ENCODE results near the gene PPM1J. TPM values are rescaled to one million over a fixed set of nuclear protein-coding genes. Genes with fewer than 3 reads are reported as not detected.

PPM1J gene
- total RNA-seq, 1 donor from 2014 or later: 0.67 TPM

DNA sequence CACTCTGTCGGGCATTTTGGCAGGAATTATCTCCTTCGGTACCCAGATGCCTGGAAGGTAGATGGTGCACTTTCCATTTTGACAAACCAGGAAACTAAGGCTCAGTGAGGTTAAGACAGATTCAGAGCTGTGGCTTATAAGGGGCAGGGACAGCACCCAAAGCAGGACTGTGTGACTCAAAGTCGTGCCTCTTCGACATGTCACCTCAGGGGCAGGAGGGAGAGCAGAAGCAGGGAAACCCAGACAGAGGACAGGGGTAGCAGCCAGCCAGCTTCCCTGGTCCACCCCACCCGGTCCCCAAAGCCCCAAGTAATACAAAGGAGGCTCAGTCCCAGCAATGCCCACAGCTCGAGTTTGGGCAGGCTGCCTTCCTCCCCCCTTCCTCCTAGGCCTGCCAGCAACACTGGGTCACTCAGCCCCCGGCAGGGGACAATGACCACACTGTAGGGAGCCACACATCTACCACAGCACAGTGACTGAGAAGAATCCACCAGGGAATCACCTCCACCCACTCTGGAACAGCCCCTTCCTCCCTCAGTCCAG is 10.7 kb downstream of the PPM1J start:
- H3K4me1 Mint-ChIP-seq (ENCODE audit: unreplicated experiment): peaks cover 73% of the 10 kb centered on the region
- TF ChIP-seq CTCF (IDR thresholded peaks at IDR 0.05): no peak
- no peaks in the 10 kb centered on the region for H3K27me3 Mint-ChIP-seq (ENCODE audit: unreplicated experiment)
- peaks cover 17% of the 10 kb centered on the region for H3K36me3 Mint-ChIP-seq (ENCODE audit: unreplicated experiment)
- no peak for DNase-seq (ENCODE audit: extremely low spot score, unreplicated experiment)
- H3K9me3 Mint-ChIP-seq (ENCODE audit: unreplicated experiment): no peaks in the 10 kb centered on the region
- H3K4me3 Mint-ChIP-seq (ENCODE audit: unreplicated experiment): peak overlapping the region; percentile 77
- H3K27ac Mint-ChIP-seq (ENCODE audit: unreplicated experiment): peak overlapping the region; percentile 95

GRCh38 chr1:112703706-112704105 is 11.4 kb downstream of the PPM1J start:
- peak overlapping the region; percentile 95 for H3K27ac Mint-ChIP-seq (ENCODE audit: unreplicated experiment)
- peaks cover 20% of the 10 kb centered on the region for H3K36me3 Mint-ChIP-seq (ENCODE audit: unreplicated experiment)
- DNase-seq (ENCODE audit: extremely low spot score, unreplicated experiment): no peak
- H3K4me1 Mint-ChIP-seq (ENCODE audit: unreplicated experiment): peaks cover 79% of the 10 kb centered on the region
- no peaks in the 10 kb centered on the region for H3K27me3 Mint-ChIP-seq (ENCODE audit: unreplicated experiment)
- H3K9me3 Mint-ChIP-seq (ENCODE audit: unreplicated experiment): no peaks in the 10 kb centered on the region
- TF ChIP-seq CTCF (IDR thresholded peaks at IDR 0.05): no peak
- no peak overlapping the region for H3K4me3 Mint-ChIP-seq (ENCODE audit: unreplicated experiment)

DNA sequence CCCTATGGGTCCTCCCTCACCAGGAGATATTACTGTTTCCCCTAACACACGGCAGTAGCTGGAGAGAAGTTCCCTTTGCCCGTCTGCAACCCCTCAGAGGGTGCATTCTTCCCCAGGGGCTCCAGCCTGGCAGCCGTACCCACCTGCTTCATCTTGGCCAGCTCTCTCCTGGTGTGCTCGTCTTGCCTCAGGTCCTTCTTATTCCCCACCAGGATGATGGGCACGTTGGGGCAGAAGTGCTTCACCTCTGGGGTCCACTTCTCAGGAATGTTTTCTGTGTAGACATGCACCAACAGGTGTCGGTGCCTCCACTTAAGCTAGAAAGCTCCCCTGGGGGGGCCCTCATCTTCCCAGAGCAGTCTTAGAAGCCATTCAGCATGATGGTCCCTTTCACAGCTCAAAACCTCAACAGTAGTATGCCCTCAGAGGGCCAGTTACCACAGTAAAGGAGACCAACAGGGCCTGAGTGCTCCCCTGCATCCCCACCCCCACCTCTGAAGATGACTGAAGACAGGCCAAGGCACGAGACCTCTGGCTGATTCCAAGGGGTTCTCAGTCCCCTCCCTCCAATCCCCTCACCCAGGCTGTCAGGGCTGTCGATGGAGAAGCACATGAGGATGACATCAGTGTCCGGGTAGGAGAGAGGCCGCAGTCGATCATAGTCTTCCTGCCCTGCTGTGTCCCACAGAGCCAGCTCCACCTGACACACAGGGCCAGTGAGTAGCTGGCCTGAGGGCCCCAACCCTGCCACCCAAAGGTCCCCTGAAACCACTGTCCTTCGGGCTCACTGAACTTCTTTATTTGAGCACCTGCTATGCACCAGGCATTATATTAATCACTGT is 12.5 kb downstream of the PPM1J start:
- Mint-ChIP-seq H3K27ac (ENCODE audit: unreplicated experiment) (peak overlapping the region; percentile 96), H3K36me3 (ENCODE audit: unreplicated experiment) (peaks cover 22% of the 10 kb centered on the region), H3K27me3 (ENCODE audit: unreplicated experiment) (no peaks in the 10 kb centered on the region), H3K4me1 (ENCODE audit: unreplicated experiment) (peaks cover 75% of the 10 kb centered on the region), H3K9me3 (ENCODE audit: unreplicated experiment) (no peaks in the 10 kb centered on the region), H3K4me3 (ENCODE audit: unreplicated experiment) (peak overlapping the region; percentile 22)
- DNase-seq (ENCODE audit: extremely low spot score, unreplicated experiment): no peak
- no peak for TF ChIP-seq CTCF (IDR thresholded peaks at IDR 0.05)

DNA sequence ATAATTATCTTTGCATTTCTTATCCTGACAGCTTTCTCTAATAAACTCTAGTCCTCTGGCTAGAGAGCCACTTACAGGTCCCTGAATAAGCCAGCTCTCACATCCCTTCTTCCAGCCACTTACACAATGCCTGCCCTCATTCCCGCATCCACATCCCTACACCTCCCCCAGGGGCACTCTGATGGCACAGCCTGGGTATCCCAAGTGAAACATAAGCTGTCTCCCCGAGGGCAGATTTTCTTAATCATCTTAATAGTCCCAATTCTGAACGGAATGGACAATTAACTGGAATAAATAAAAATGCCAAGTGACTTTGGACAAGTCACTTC is 13.1 kb downstream of the PPM1J start:
- Mint-ChIP-seq H3K36me3 (ENCODE audit: unreplicated experiment) (peaks cover 22% of the 10 kb centered on the region), H3K27me3 (ENCODE audit: unreplicated experiment) (no peaks in the 10 kb centered on the region), H3K27ac (ENCODE audit: unreplicated experiment) (peak overlapping the region; percentile 96), H3K9me3 (ENCODE audit: unreplicated experiment) (no peaks in the 10 kb centered on the region), H3K4me3 (ENCODE audit: unreplicated experiment) (peak overlapping the region; percentile 24), H3K4me1 (ENCODE audit: unreplicated experiment) (peaks cover 72% of the 10 kb centered on the region)
- TF ChIP-seq CTCF (IDR thresholded peaks at IDR 0.05): no peak
- DNase-seq (ENCODE audit: extremely low spot score, unreplicated experiment): no peak

DNA sequence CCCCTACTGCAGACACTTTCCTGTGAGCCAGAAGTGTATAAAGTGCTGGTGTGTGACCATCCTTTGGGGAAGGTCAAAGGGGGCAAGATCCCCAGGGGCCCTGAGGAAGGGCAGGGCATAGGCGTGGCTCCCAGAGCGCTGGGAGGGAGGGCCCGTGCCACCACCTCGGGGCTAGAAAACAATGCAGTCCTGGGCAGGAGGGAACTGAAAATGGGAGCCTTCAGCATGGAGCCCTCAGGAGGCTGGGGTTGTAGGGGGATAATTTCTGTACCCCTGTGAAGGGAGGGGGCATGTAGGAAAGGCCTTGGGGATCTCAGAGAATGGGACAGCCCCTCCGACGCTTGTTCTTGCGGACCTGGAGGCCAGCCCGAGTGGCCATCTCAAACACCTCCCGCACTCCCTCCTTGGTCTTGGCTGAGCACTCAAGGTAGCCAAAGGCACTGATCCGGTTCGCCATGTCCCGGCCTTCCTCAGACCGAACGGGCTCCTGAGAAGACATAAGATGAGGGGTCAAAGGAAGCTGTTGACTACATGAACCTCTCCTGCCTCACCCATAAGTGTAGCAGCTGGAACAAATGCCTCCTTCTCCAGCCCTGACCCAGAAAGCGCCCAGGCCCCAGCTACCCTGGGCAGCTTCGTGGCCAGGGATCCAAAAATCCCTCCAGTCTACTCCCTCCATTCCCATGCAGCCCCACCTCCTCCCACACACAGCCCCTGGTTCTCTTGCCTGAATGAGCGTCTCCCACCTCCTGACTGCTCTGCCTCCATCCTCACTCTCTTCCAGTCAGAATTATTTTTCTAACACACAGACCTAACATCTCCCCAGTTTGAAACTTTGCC is 13.7 kb downstream of the PPM1J start:
- no peak for TF ChIP-seq CTCF (IDR thresholded peaks at IDR 0.05)
- H3K4me1 Mint-ChIP-seq (ENCODE audit: unreplicated experiment): peaks cover 72% of the 10 kb centered on the region
- H3K27ac Mint-ChIP-seq (ENCODE audit: unreplicated experiment): peak overlapping the region; percentile 96
- H3K36me3 Mint-ChIP-seq (ENCODE audit: unreplicated experiment): peaks cover 22% of the 10 kb centered on the region
- peak overlapping the region; percentile 26 for H3K4me3 Mint-ChIP-seq (ENCODE audit: unreplicated experiment)
- DNase-seq (ENCODE audit: extremely low spot score, unreplicated experiment): peak; percentile 76
- H3K27me3 Mint-ChIP-seq (ENCODE audit: unreplicated experiment): no peaks in the 10 kb centered on the region
- H3K9me3 Mint-ChIP-seq (ENCODE audit: unreplicated experiment): no peaks in the 10 kb centered on the region

Data from osteocyte (in vitro differentiated cells).